K562 (cell line): Measurements from ENCODE around the gene SLC12A3. TPM values are rescaled to one million over a fixed set of nuclear protein-coding genes. Genes with fewer than 3 reads are reported as not detected.
A peak's percentile ranks its signal among the peaks of the same experiment; 100 is the strongest.

Experiments used
- ETV5 ChIP-seq: sonication (generic); formaldehyde crosslinking; IDR thresholded peaks from 2 replicates; pipeline ENCODE4 v1.4.0; 2020; ENCODE audit warnings: low read depth, mild to moderate bottlenecking, missing genetic modification reagents
- HCFC1 ChIP-seq: IDR thresholded peaks from 2 replicates; pipeline ENCODE4 v1.6.1; 2012; ENCODE audit warnings: low read depth, low read length, improper control_type of control experiment
- ILK ChIP-seq: fragments of 450-650 bp; IDR thresholded peaks from 2 replicates; pipeline ENCODE4 v1.6.1; 2016; ENCODE audit warnings: missing genetic modification characterization, low read depth, mild to moderate bottlenecking, missing compliant biosample characterization, moderate library complexity, borderline replicate concordance
- NR2C2 ChIP-seq, 2 experiments: fragments of 200-800 bp in 1 of 2; sonication (Bioruptor generic) in 1 of 2; sonication (generic) in 1 of 2; formaldehyde crosslinking in 1 of 2; IDR thresholded peaks; 2 replicates each; pipeline versions ENCODE4 v1.6.1 to v1.8.0; 2016 to 2022; ENCODE audit warnings: mild to moderate bottlenecking in 1 of 2, missing compliant biosample characterization in 1 of 2, missing genetic modification characterization in 1 of 2, missing genetic modification reagents in 1 of 2
- RBM22 ChIP-seq: fragments of 200-400 bp; formaldehyde crosslinking; IDR thresholded peaks from 2 replicates; pipeline ENCODE4 v1.6.1; 2018; ENCODE audit warnings: low read length, low read depth; ENCODE audit not compliant: poor library complexity, severe bottlenecking
- RREB1 ChIP-seq: fragments of 250-450 bp; sonication (Bioruptor Pico); IDR thresholded peaks from 2 replicates; pipeline ENCODE4 v1.4.0; 2020
- SAP30 ChIP-seq: fragments of 200-600 bp; sonication (generic); IDR thresholded peaks from 2 replicates; pipeline ENCODE4 v1.6.1; 2012; ENCODE audit warnings: borderline replicate concordance, low read depth, mild to moderate bottlenecking, moderate library complexity, low read length, control low read depth, inconsistent platforms; ENCODE audit not compliant: insufficient read depth, poor library complexity, severe bottlenecking
- SREBF1 ChIP-seq: fragments of 150-350 bp; IDR thresholded peaks from 2 replicates; pipeline ENCODE4 v1.6.1; 2014; ENCODE audit warnings: antibody characterized with exemption, low read depth, low read length, borderline replicate concordance
- TAF9B ChIP-seq: fragments of 450-650 bp; IDR thresholded peaks from 2 replicates; pipeline ENCODE4 v1.6.1; 2018; ENCODE audit warnings: mild to moderate bottlenecking; ENCODE audit not compliant: partially characterized antibody
- TEAD1 ChIP-seq, 2 experiments: fragments of 450-650 bp in 1 of 2; sonication (generic) in 1 of 2; formaldehyde crosslinking; IDR thresholded peaks; 2 replicates each; pipeline versions ENCODE4 v1.4.0 to v1.8.0; 2020 to 2022; ENCODE audit warnings: mild to moderate bottlenecking in 2 of 2, missing genetic modification reagents in 1 of 2
- TRIM25 ChIP-seq: fragments of 450-650 bp; IDR thresholded peaks from 2 replicates; pipeline ENCODE4 v1.7.0; 2016; ENCODE audit warnings: borderline replicate concordance
- ZNF12 ChIP-seq: sonication (generic); formaldehyde crosslinking; IDR thresholded peaks from 2 replicates; pipeline ENCODE4 v1.4.0; 2020; ENCODE audit warnings: mild to moderate bottlenecking, missing genetic modification reagents
- ZNF511 ChIP-seq: sonication (generic); formaldehyde crosslinking; IDR thresholded peaks from 2 replicates; pipeline ENCODE4 v1.8.0; 2022; ENCODE audit warnings: mild to moderate bottlenecking, missing genetic modification reagents
- ZNF655 ChIP-seq: fragments of 250-450 bp; sonication (Bioruptor Pico); IDR thresholded peaks from 2 replicates; pipeline ENCODE4 v1.5.0; 2021
- ZNF668 ChIP-seq: fragments of 250-450 bp; sonication (Bioruptor Pico); IDR thresholded peaks from 2 replicates; pipeline ENCODE4 v1.8.0; 2022; ENCODE audit warnings: mild to moderate bottlenecking, inconsistent platforms
- ZNF830 ChIP-seq: fragments of 250-450 bp; sonication (Bioruptor Pico); IDR thresholded peaks from 2 replicates; pipeline ENCODE4 v1.5.0; 2021; ENCODE audit warnings: mild to moderate bottlenecking
- polyA plus RNA-seq, 8 experiments: library from polyadenylated mRNA; depleted of rRNA in 4 of 8; stranded (reverse) in 5 of 8; unstranded in 3 of 8; fragments of >200 nt; fragmentation: Nextera tagmentation in 2 of 8; fragmentation: Illumina TruSeq in 1 of 8; extraction: Ambion mirVana in 2 of 8; extraction: Trizol in 1 of 8; gene quantifications; 2 replicates each; pipeline versions ENCODE4 v1.2.1 to v1.2.3, GENCODE V29; 2011 to 2014; ENCODE audit warnings: inconsistent platforms in 1 of 8, missing spikeins in 1 of 8
- total RNA-seq, 7 experiments: library from RNA; depleted of rRNA in 6 of 7; stranded (reverse); fragments of >200 nt in 6 of 7; fragmentation: Illumina TruSeq in 2 of 7; extraction: Trizol in 2 of 7; gene quantifications; 2 replicates each; pipeline versions ENCODE4 v1.2.1 to v1.2.3, GENCODE V29; 2011 to 2021; ENCODE audit warnings: low replicate concordance in 1 of 7

SLC12A3 gene
- total and polyA plus RNA-seq, 9 of the 15 experiments (the other 6 are each of a cell fraction or from before 2014, with no cell fraction given): not detected

GRCh38 chr16:56964243-56965148, 99.5 kb downstream of the SLC12A3 start (continued):
- TF ChIP-seq ZNF830 (CRISPR knock-in tag) (no peak), TAF9B (peak; percentile 38), HCFC1 (no peak; the same call in 1 of the 2 replicates), SREBF1 (no peak), TEAD1 (CRISPR knock-in tag; IDR thresholded peaks at IDR 0.05) (peak; percentile 92 to 98), ZNF511 (CRISPR knock-in tag) (peak; percentile 49; the same call in 1 of the 2 replicates), ZNF655 (no peak), ETV5 (CRISPR knock-in tag) (0 out of 2 replicates have a peak, but pooled peaks have one; percentile 29), TRIM25 (no peak), ILK (tag) (no peak), SAP30 (no peak), RREB1 (no peak), RBM22 (no peak), NR2C2 (CRISPR knock-in tag; IDR thresholded peaks at IDR 0.05) (no peak), NR2C2 (tag; IDR thresholded peaks at IDR 0.05) (peak; percentile 72), ZNF668 (CRISPR knock-in tag) (no peak), ZNF12 (CRISPR knock-in tag) (no peak)
